ENCODE measurements around the gene ARHGAP42.

DNA sequence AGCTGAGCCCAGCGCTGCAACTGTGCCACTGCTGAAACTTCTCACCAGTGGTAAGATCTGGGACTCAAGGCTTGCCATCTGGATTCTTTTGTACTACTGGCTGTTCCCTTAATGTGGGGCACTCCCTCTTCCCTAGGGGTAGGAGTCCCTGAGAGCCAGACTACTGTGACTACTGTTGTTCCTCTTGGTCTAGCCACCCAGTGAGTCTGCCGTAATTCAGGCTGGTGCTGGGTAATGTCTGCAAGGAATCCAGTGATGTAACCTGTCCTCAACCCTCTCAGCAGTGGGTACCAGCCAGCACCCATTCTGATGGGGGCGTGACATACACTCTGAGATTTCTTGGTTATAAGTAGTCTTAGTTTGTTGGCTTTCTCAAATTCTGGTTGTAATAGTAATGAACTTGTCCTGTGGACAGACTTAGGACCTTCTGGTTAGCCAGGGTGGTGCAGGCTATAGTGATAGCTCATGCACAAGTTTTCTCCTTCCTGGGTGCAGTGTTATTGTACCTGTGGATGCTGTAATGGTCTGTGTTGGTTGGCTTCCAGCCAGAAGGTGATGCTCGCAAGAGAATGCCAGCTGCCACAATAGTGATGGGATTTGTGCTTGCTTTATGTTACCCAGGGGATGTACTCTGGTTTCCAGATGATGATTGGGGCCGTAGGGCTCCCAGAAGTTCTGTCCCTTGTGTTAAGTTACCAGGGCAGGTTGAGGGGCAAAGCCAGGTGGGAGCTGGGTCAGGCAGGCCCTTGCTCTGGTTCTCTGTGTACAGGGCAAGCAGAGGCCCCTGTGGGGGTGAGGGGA is 65.5 kb downstream of the ARHGAP42 start:
- TF ChIP-seq, protein P1, sequence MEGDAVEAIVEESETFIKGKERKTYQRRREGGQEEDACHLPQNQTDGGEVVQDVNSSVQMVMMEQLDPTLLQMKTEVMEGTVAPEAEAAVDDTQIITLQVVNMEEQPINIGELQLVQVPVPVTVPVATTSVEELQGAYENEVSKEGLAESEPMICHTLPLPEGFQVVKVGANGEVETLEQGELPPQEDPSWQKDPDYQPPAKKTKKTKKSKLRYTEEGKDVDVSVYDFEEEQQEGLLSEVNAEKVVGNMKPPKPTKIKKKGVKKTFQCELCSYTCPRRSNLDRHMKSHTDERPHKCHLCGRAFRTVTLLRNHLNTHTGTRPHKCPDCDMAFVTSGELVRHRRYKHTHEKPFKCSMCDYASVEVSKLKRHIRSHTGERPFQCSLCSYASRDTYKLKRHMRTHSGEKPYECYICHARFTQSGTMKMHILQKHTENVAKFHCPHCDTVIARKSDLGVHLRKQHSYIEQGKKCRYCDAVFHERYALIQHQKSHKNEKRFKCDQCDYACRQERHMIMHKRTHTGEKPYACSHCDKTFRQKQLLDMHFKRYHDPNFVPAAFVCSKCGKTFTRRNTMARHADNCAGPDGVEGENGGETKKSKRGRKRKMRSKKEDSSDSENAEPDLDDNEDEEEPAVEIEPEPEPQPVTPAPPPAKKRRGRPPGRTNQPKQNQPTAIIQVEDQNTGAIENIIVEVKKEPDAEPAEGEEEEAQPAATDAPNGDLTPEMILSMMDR (optimal IDR thresholded peaks at IDR 0.05 in 1 of 3, IDR thresholded peaks at IDR 0.05 in 1 of 3, conservative IDR thresholded peaks at IDR 0.05 in 1 of 3; ENCODE audit: extremely low read depth in 1 of 3, insufficient read depth in 2 of 3, low read length in 3 of 3) = no peak
- TF ChIP-seq EZH2 (IDR thresholded peaks at IDR 0.05; ENCODE audit: low read length) = no peak
